OCI-M1 (cell line): ENCODE measurements around the gene GPX6.
"Not testable (repeated sequence)": the region's sequence is repeated elsewhere in the genome, so short reads cannot be mapped to it uniquely, and the experiment has no call there.

Source experiments
- DNase-seq: peaks from one replicate; lab custom pipeline; 2025; lab: John Stamatoyannopoulos, UW

Gene GPX6

GRCh38 chr6:28480253-28480932 lies 35.2 kb downstream of the GPX6 start:
- DNase-seq, result no peak

DNA sequence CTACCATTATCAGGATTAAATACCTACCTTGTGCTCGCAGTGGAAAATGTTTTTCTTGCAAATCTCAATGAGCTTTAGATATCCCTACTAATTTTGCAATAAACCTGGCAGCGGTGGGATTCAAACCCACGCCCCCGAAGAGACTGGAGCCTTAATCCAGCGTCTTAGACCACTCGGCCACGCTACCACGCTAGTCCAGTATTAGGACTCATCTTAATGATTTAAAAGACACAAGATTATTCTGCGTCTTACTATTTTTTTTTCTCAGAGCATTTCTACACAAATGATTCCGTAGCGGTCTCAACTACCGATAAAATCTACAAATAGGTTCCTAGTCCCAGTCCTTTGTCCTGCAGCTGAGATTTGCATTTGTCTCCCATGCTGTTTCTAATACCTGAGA lies 37.1 kb downstream of the GPX6 start:
- DNase-seq, result no peak

GRCh38 chr6:28474441-28475219 lies 41.0 kb downstream of the GPX6 start:
- peak; percentile 97 for DNase-seq

- not testable (repeated sequence) for DNase-seq
Measured at GRCh38 chr6:28469153-28469745, 46.3 kb downstream of the GPX6 start.

DNA sequence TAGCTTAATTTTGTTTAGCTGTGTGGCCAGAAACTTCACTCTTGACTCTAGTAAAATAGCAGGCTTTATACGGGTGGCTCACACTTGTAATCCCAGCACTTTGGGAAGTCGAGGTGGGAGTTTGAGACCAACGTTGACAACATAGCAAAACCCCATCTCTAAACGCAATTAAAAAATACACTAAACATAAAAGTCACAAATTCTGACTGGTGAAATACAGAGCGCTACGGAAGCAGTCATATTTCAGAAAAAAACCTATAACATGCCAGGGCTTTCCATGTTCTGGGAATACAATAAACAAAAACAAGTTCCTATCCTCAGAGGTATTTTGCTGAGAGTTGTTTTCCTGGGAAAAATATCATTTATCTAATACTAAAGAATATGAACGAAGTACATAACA lies 47.5 kb downstream of the GPX6 start:
- no peak for DNase-seq

- peak; percentile 70 for DNase-seq
Measured at GRCh38 chr6:28462401-28462800, 53.2 kb downstream of the GPX6 start.

DNA sequence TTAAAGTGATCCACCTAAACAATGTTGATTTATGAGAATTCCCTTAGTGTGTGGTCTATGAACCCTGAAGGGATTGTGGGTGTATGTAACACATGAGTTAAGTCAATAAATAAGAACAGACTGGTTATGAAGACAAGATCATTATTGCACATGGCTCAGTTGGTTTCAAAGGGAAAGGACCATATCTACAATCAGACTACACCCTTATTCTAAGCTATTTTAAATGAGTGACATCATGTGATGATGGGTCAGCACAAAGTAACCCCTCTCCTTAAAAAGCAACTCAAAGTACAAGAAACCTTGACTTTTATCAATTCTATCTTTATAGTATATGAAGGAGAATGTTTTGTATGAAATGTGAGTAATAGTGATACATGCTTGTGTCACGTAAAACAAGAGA lies 57.0 kb downstream of the GPX6 start:
- DNase-seq, result no peak
